Thyroid gland (tissue), 4 donors: ENCODE results near the gene OSTM1. TPM values are rescaled to one million over a fixed set of nuclear protein-coding genes. Genes with fewer than 3 reads are reported as not detected.

Experiments
- DNase-seq, 2 donors: peaks; one replicate each; pipeline ENCODE4 v3.0.0-alpha.2; 2019
- H3K27ac ChIP-seq, 3 donors: fragments of 200-600 bp; sonication (generic); 1 replicate in 2 of 3; 2 replicates in 1 of 3; pipeline ENCODE4 v1.5.1; 2016 to 2019; ENCODE audit warnings: mild to moderate bottlenecking in 1 of 3, moderate library complexity in 1 of 3
- H3K27me3 ChIP-seq: fragments of 200-600 bp; sonication (generic); one replicate; pipeline ENCODE4 v1.5.1; 2019
- H3K36me3 ChIP-seq, 2 donors: fragments of 200-600 bp; sonication (generic); one replicate each; pipeline ENCODE4 v1.5.1; 2016 to 2019
- H3K4me1 ChIP-seq, 2 donors: fragments of 200-600 bp; sonication (generic); one replicate each; pipeline ENCODE4 v1.5.1; 2017 to 2019
- H3K4me3 ChIP-seq, 3 donors: fragments of 200-600 bp; sonication (generic); replicated peaks in 1 of 3; 1 replicate in 2 of 3; 2 replicates in 1 of 3; pipeline ENCODE4 v1.5.1; 2016; ENCODE audit warnings: mild to moderate bottlenecking in 1 of 3
- H3K9me3 ChIP-seq: fragments of 200-600 bp; sonication (generic); one replicate; pipeline ENCODE4 v1.5.1; 2017
- POLR2A ChIP-seq, 2 donors: fragments of 450-650 bp; IDR thresholded peaks; one replicate each; pipeline ENCODE4 v1.6.1; 2017; ENCODE audit warnings: antibody characterized with exemption in 2 of 2, mild to moderate bottlenecking in 2 of 2, moderate library complexity in 1 of 2
- WGBS, 2 donors: methylation state at CpG; one replicate each; pipeline ENCODE4 v1.1.5; 2017; 5-methylcytosine and 5-hydroxymethylcytosine counted together
- intact Hi-C: fragments of 100-400 bp; cut with DNase I; formaldehyde crosslinking; loops from one replicate; pipeline ENCODE4 v1.15.1; 2023
- total RNA-seq, 4 donors: library from RNA; depleted of rRNA; stranded (reverse); fragments of >200 nt; gene quantifications; one replicate each; pipeline ENCODE4 v1.2.3, GENCODE V29; 2016
- TF ChIP-seq, protein P1 (sequence below), 6 experiments: fragments of 200-600 bp in 3 of 6; fragments of 450-650 bp in 3 of 6; sonication (generic) in 3 of 6; IDR thresholded peaks; one replicate each; pipeline ENCODE4 v1.5.1; 2016 to 2019; ENCODE audit warnings: antibody characterized with exemption in 6 of 6, mild to moderate bottlenecking in 2 of 6, inconsistent platforms in 1 of 6, moderate library complexity in 1 of 6

Gene OSTM1
- total RNA-seq, 4 donors from 2014 or later: 41.0 to 110 (median 53.6) TPM

DNA sequence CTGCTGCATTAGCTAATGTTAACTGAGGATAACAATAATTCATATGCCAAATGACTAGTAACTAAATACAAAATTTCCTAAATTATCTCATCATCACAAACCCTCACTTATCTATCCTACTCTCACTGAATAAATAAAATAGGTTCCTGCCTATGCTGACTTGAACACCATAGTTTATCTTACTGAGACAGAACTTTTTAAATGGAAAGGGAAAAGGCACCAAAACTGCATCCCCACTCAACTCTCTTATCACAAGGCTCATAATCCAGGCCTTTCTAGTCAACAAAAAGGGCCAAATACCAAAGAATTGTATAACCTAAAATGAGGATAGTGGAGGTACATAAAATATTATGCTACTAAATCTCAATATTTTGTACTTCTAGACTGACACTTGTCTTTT, 23.1 kb downstream of the OSTM1 start:
- H3K36me3 ChIP-seq: peaks cover 3 to 9% of the 10 kb centered on the region in 2 donors
- intact Hi-C loops: no loop called here
- no peak overlapping the region for H3K27ac ChIP-seq

DNA sequence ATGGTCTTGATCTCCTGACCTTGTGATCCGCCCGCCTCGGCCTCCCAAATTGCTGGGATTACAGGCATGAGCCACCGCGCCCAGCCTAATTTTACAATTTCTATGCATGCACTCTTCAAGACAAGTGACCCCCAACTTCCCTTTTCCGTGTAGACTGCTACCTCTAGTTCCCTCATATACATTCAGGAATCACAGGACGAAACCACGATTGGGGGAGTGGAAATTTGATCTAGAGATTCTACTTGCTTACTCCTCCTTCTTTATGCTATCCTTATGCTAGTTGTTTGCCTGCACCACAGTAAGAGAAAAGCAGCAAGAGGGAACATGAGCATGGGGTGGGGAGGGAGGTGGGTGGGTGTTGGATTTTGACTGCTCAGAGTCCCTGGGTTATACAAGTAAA, 34.9 kb downstream of the OSTM1 start:
- peaks cover 5 to 14% of the 10 kb centered on the region in 2 donors for H3K36me3 ChIP-seq
- WGBS, 2 donors: 96 to 97% methylated on average over 8 of the region's 8 CpGs
- TF ChIP-seq POLR2A (IDR thresholded peaks at IDR 0.05): no peak
- TF ChIP-seq, protein P1, sequence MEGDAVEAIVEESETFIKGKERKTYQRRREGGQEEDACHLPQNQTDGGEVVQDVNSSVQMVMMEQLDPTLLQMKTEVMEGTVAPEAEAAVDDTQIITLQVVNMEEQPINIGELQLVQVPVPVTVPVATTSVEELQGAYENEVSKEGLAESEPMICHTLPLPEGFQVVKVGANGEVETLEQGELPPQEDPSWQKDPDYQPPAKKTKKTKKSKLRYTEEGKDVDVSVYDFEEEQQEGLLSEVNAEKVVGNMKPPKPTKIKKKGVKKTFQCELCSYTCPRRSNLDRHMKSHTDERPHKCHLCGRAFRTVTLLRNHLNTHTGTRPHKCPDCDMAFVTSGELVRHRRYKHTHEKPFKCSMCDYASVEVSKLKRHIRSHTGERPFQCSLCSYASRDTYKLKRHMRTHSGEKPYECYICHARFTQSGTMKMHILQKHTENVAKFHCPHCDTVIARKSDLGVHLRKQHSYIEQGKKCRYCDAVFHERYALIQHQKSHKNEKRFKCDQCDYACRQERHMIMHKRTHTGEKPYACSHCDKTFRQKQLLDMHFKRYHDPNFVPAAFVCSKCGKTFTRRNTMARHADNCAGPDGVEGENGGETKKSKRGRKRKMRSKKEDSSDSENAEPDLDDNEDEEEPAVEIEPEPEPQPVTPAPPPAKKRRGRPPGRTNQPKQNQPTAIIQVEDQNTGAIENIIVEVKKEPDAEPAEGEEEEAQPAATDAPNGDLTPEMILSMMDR (IDR thresholded peaks at IDR 0.05): no peak

More for the DNA sequence above, 23.1 kb downstream of the OSTM1 start:
- H3K27me3 ChIP-seq: no peaks in the 10 kb centered on the region
- no peak for DNase-seq
- no peaks in the 10 kb centered on the region for H3K4me1 ChIP-seq
- no peaks in the 10 kb centered on the region for H3K9me3 ChIP-seq
- TF ChIP-seq, protein P1 (IDR thresholded peaks at IDR 0.05): no peak
- no peak for TF ChIP-seq POLR2A (IDR thresholded peaks at IDR 0.05)
- no peak overlapping the region for H3K4me3 ChIP-seq

DNA sequence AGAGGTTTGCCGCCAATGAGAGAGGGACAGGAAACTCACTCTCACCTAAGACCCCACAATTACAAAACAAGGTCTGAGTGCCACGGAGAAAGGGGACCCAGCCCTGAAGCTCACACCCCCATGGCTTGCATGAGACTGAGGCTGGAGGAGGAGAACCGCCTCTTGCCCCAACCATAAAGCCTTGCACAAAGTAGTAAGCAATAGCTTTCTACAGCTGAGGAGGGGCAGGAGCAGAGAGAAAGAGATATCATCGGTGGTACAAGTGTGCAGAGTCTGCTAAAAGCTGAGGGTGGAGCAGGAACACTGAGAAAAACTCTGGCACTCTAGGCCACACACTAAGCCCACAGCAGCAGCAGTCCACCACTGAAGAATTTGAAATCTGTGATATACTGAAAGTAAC, 37.7 kb downstream of the OSTM1 start:
- Histone ChIP-seq H3K27ac (no peak overlapping the region), H3K27me3 (no peaks in the 10 kb centered on the region), H3K36me3 (peaks cover 5 to 14% of the 10 kb centered on the region in 2 donors), H3K9me3 (no peaks in the 10 kb centered on the region), H3K4me1 (no peaks in the 10 kb centered on the region), H3K4me3 (no peak overlapping the region)
- TF ChIP-seq POLR2A (IDR thresholded peaks at IDR 0.05): no peak
- TF ChIP-seq, protein P1 (IDR thresholded peaks at IDR 0.05): no peak
- WGBS, 2 donors: 93 to 94% methylated on average over 4 of the region's 4 CpGs
- DNase-seq: no peak
- intact Hi-C loops: no loop called here

More for the DNA sequence above, 34.9 kb downstream of the OSTM1 start:
- Histone ChIP-seq H3K4me3 (no peak overlapping the region), H3K27me3 (no peaks in the 10 kb centered on the region), H3K27ac (no peak overlapping the region), H3K9me3 (no peaks in the 10 kb centered on the region), H3K4me1 (no peaks in the 10 kb centered on the region)
- intact Hi-C loops: no loop called here
- no peak for DNase-seq

DNA sequence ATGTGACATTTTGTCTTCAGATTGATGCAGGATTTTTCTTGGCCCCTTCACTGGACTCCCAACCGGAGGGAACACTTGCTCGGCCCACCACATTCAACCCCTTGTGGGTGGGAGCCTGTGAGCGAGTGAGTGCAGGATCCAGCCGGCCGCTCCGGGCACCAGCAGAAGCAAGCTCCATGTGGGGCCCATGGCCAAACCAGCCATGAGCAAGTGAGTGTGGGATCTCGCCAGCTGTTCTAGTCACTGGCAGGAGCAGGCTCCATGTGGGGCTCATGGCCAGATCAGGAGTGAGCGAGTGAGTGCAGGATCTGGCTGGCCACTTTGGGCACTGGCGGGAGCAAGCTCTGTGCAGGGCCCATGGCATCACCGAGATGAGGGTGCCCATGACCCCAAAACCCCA, 42.6 kb downstream of the OSTM1 start:
- Histone ChIP-seq H3K27ac (no peak overlapping the region), H3K36me3 (no peaks in the 10 kb centered on the region), H3K4me1 (no peaks in the 10 kb centered on the region), H3K9me3 (no peaks in the 10 kb centered on the region), H3K4me3 (no peak overlapping the region), H3K27me3 (no peaks in the 10 kb centered on the region)
- WGBS, 2 donors: 94 to 96% methylated on average over 7 to 10 of the region's 10 CpGs
- TF ChIP-seq, protein P1 (IDR thresholded peaks at IDR 0.05): no peak
- TF ChIP-seq POLR2A (IDR thresholded peaks at IDR 0.05): no peak
- intact Hi-C loops: no loop called here
- DNase-seq: no peak

DNA sequence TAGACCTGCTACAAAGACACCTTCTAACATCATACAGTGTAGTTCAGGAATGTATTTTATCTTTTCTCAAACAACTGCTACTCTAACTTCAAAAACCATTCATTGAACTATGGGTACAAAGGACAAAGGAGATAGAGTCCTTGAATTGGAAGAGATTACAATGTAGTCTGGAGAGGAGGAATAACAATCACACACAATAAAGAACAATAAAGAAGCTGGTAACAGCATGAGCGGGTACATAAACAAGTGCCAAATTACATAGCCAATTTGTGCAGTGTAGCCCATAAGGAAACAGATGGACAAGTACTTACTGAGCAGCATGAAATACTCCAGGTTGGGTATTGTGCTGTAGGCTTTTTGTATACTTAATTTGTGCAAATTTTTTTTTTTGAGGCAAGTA, 44.3 kb downstream of the OSTM1 start:
- DNase-seq: no peak
- Histone ChIP-seq H3K36me3 (no peaks in the 10 kb centered on the region), H3K4me1 (no peaks in the 10 kb centered on the region), H3K9me3 (no peaks in the 10 kb centered on the region), H3K27me3 (no peaks in the 10 kb centered on the region), H3K4me3 (no peak overlapping the region), H3K27ac (no peak overlapping the region)
- intact Hi-C loops: no loop called here
- TF ChIP-seq, protein P1 (IDR thresholded peaks at IDR 0.05): no peak
- TF ChIP-seq POLR2A (IDR thresholded peaks at IDR 0.05): no peak
- 88 to 98% methylated on average over 1 of the region's 1 CpG for WGBS, 2 donors
